GM12878 (cell line): ENCODE data around the gene ADAMTS13. TPM values are rescaled to one million over a fixed set of nuclear protein-coding genes. Genes with fewer than 3 reads are reported as not detected.

ENCODE experiments used
- IRF4 ChIP-seq: IDR thresholded peaks from 2 replicates; pipeline ENCODE4 v1.6.1; 2011; ENCODE audit warnings: low read depth, low read length
- JUNB ChIP-seq: IDR thresholded peaks from 2 replicates; pipeline ENCODE4 v1.6.1; 2016; ENCODE audit warnings: antibody characterized with exemption, mild to moderate bottlenecking
- MYB ChIP-seq: fragments of 150-350 bp; IDR thresholded peaks from 2 replicates; pipeline ENCODE4 v1.6.1; 2014; ENCODE audit warnings: mild to moderate bottlenecking, low read depth, low read length, borderline replicate concordance
- NR2C2 ChIP-seq: IDR thresholded peaks from 2 replicates; pipeline ENCODE4 v1.6.1; 2011; ENCODE audit warnings: borderline replicate concordance, low read depth; ENCODE audit not compliant: control insufficient read depth, insufficient read length
- YY1 ChIP-seq: IDR thresholded peaks from 2 replicates; pipeline ENCODE4 v1.6.1; 2011; ENCODE audit warnings: low read depth, mild to moderate bottlenecking, low read length
- ZSCAN29 ChIP-seq: fragments of 450-650 bp; IDR thresholded peaks from 2 replicates; pipeline ENCODE4 v1.6.1; 2017; ENCODE audit warnings: mild to moderate bottlenecking, moderate library complexity
- polyA plus RNA-seq, 11 experiments: library from polyadenylated mRNA; depleted of rRNA in 4 of 11; unstranded in 6 of 11; stranded (reverse) in 5 of 11; fragments of >200 nt; fragmentation: Nextera tagmentation in 4 of 11; fragmentation: Illumina TruSeq in 1 of 11; extraction: Ambion mirVana in 4 of 11; extraction: Trizol in 1 of 11; gene quantifications; 1 replicate in 1 of 11; 2 replicates in 10 of 11; pipeline versions ENCODE4 v1.2.1 to v1.2.3, GENCODE V29; 2011 to 2016; ENCODE audit warnings: inconsistent platforms in 2 of 11, missing spikeins in 2 of 11, low read depth in 1 of 11
- total RNA-seq, 4 experiments: library from RNA; depleted of rRNA in 3 of 4; stranded (reverse); fragments of >200 nt in 3 of 4; fragmentation: Illumina TruSeq in 1 of 4; extraction: Trizol in 1 of 4; gene quantifications; 2 replicates each; pipeline versions ENCODE4 v1.2.1 to v1.2.3, GENCODE V29; 2013 to 2021
- TF ChIP-seq, protein P1 (sequence below): IDR thresholded peaks from 2 replicates; pipeline ENCODE4 v1.6.1; 2012; ENCODE audit warnings: improper control_type of control experiment, low read depth, low read length; ENCODE audit not compliant: insufficient replicate concordance

The ADAMTS13 gene
- total and polyA plus RNA-seq, 10 of the 15 experiments (the other 5 are each of a cell fraction or from before 2014, with no cell fraction given), result 0.08 to 2.4 (median 0.28) TPM

- TF ChIP-seq ZSCAN29, result no peak
- TF ChIP-seq YY1, result no peak
- no peak for TF ChIP-seq IRF4
- TF ChIP-seq, protein P1, sequence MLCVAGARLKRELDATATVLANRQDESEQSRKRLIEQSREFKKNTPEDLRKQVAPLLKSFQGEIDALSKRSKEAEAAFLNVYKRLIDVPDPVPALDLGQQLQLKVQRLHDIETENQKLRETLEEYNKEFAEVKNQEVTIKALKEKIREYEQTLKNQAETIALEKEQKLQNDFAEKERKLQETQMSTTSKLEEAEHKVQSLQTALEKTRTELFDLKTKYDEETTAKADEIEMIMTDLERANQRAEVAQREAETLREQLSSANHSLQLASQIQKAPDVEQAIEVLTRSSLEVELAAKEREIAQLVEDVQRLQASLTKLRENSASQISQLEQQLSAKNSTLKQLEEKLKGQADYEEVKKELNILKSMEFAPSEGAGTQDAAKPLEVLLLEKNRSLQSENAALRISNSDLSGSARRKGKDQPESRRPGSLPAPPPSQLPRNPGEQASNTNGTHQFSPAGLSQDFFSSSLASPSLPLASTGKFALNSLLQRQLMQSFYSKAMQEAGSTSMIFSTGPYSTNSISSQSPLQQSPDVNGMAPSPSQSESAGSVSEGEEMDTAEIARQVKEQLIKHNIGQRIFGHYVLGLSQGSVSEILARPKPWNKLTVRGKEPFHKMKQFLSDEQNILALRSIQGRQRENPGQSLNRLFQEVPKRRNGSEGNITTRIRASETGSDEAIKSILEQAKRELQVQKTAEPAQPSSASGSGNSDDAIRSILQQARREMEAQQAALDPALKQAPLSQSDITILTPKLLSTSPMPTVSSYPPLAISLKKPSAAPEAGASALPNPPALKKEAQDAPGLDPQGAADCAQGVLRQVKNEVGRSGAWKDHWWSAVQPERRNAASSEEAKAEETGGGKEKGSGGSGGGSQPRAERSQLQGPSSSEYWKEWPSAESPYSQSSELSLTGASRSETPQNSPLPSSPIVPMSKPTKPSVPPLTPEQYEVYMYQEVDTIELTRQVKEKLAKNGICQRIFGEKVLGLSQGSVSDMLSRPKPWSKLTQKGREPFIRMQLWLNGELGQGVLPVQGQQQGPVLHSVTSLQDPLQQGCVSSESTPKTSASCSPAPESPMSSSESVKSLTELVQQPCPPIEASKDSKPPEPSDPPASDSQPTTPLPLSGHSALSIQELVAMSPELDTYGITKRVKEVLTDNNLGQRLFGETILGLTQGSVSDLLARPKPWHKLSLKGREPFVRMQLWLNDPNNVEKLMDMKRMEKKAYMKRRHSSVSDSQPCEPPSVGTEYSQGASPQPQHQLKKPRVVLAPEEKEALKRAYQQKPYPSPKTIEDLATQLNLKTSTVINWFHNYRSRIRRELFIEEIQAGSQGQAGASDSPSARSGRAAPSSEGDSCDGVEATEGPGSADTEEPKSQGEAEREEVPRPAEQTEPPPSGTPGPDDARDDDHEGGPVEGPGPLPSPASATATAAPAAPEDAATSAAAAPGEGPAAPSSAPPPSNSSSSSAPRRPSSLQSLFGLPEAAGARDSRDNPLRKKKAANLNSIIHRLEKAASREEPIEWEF, result no peak
- TF ChIP-seq NR2C2, result no peak
- TF ChIP-seq JUNB, result no peak
- no peak for TF ChIP-seq MYB
- TF ChIP-seq, all 136 proteins: peak for 0
Measured at GRCh38 chr9:133494636-133495326, 72.6 kb downstream of the ADAMTS13 start (continued).
